Endothelial cell of coronary artery (primary cell): ENCODE results near the gene TUBA3E. TPM values are rescaled to one million over a fixed set of nuclear protein-coding genes. Genes with fewer than 3 reads are reported as not detected.

ENCODE experiments used
- total RNA-seq: library from RNA; depleted of rRNA; stranded (reverse); fragments of >200 nt; gene quantifications from 2 replicates; pipeline ENCODE4 v1.2.3, GENCODE V29; 2014

TUBA3E gene
- not detected in 2 replicates for total RNA-seq

GRCh38 chr2:130198343-130198742 is at the start of gene TUBA3E:
TSS of gene TUBA3E (minus strand) at chr2:130198439. CDS start at chr2:130198360, 79 bp downstream.

GRCh38 chr2:130181880-130182682 is 16.2 kb downstream of the TUBA3E start, which contains the start of gene MZT2B:
TSS of gene MZT2B (plus strand) at chr2:130182262. CDS start at chr2:130182283, 21 bp downstream.

GRCh38 chr2:130181325-130181879 is 16.8 kb downstream of the TUBA3E start, which contains the start of gene SMPD4:
TSS of gene SMPD4 (minus strand) at chr2:130181602. CDS start at chr2:130176592, 5,010 bp downstream.

GRCh38 chr2:130145006-130145414 is 53.2 kb downstream of the TUBA3E start, which contains the start of gene CCDC74B:
TSS of gene CCDC74B (minus strand) at chr2:130145112. CDS start at chr2:130144996, 116 bp downstream.

Other genes starting within 250 kb of the TUBA3E start
- under 0.01 TPM in 1 of 2 replicates, not detected in the other for gene RAB6C, start 218.8 kb downstream of the TUBA3E start, total RNA-seq
- 0.09 TPM in 2 replicates for gene POTEF, start 69.2 kb downstream of the TUBA3E start, total RNA-seq
- 0.72 and 0.85 TPM in 2 replicates for gene CCDC74B, start 53.3 kb downstream of the TUBA3E start, total RNA-seq
- gene SMPD4, start 16.8 kb downstream of the TUBA3E start, total RNA-seq = 10.3 and 12.9 TPM in 2 replicates
- 165 and 219 TPM in 2 replicates for gene MZT2B, start 16.2 kb downstream of the TUBA3E start, total RNA-seq
- 120 and 123 TPM in 2 replicates for gene IMP4, start 144.5 kb upstream of the TUBA3E start, total RNA-seq
- gene PTPN18, start 157.6 kb upstream of the TUBA3E start, total RNA-seq = 10.2 and 16.9 TPM in 2 replicates